ENCODE measurements around the gene GPR156. TPM values are rescaled to one million over a fixed set of nuclear protein-coding genes. Genes with fewer than 3 reads are reported as not detected.
"Not testable (repeated sequence)": the region's sequence is repeated elsewhere in the genome, so short reads cannot be mapped to it uniquely, and the experiment has no call there.

GPR156 gene
- 1.1 TPM for total RNA-seq

DNA sequence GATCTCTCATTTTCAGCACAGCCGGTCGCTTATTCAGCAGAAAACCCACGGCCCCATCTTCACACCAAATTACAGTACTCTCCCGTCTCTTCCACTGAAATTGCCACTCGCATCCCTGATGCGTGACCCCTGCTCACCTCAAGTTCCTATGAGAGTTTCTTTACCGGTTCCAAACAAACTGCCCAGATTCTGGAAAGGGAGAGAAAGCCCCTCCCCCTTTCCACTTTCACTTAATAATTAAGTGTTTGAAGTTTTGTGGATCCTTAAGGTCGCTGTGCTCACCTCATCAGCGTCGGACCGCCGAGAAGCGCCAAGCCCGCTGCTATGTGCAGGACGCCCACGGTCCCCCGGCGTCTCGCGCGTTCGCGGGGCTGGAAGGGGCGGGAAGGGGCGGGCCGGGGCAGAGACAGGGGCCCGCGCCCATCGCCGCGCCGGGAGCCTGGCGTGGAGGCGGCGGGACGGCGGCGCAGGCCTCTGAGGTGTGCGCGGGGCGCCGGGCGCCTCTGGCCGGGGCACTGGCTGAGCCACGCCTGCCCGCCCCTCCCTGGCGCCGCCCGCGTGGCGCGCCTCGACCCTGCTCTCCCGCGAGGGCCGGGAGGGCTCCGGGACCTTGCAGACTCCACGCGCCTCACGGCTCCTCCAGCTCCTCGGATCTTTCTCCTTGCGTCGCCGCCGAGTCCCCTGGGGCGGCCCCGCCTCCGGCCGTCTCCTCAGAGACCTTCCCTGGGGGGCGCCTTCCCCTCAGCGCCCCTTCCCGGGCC lies at the start of gene GPR156:
Gene GPR156 (minus strand): TSS at position 476 of the 761 bp plus-strand sequence. CDS start 41,124 bp downstream, outside the sequence.
- peak; percentile 25 for DNase-seq

DNA sequence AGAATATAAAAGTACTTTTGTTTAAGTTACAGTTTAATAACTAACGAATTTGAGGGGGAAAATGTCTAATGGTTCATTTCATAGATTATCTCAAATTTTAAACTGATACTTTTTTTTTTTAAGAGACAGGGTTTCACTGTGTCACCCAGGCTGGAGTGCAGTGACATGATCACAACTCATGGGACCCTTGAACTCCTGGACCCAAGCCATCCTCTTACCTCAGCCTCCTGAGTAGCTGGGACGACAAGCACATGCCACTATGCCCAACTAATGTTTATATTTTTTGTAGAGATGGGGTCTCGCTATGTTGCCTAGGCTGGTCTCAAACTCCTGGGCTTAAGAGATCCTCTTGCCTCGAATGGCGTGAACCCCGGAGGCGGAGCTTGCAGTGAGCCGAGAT lies 47.6 kb upstream of the GPR156 start:
- no peak for DNase-seq

DNA sequence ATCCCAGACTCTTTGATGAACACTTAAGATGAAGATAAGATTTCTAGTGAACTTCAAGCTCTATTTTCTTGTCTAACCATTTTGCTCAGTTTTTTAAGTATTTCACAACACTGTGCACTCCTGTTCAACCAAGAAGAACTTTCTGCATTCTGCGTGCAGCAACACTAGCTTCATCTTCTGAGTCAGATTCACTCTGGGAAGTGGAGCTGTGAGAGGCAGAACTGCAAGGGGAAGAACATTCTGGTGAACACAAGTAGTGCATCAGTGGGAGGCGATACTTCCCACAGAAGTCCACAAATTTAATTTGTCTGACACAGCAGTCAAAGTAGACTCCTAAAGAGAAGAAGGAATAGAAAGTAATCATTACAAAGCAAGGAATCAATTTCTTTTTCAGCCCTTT lies 46.1 kb upstream of the GPR156 start:
- no peak for DNase-seq

DNA sequence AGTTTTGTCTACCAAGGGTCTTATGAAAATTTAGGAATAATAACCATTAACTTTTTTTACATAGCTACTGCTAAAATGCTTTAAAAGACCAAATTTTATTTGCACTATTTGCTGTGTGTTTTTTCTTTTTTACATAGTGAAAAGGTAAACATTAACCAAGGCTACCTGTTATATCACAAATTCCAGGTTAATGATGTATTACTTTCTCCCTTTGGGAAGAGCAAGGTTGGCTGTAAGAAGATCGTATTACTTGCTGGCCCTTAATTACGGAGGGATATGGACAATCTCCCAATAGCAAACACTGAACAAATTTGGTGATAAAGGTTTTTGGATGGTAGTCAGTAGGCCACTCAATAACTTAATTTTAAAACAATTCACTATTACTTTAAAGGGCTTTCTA lies 41.8 kb upstream of the GPR156 start:
- DNase-seq: no peak

DNA sequence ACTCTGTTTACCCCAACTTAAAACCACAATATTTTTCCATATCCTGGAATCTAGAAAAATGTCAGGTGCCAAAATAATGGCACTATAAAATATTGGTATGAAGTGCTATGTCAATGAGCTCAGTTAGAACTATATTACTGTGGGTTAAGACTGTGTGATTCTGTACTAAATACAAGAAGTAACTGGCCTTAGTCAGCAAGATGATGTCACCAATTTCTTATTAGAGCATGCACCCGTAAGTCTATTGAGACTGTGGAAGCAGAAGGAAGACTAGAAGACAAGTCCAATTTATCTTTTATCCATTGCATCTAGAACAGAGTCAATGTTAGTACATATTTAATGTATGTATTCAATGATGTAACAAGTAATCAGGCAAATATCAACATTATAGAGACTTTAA lies 39.2 kb upstream of the GPR156 start:
- DNase-seq: no peak

DNA sequence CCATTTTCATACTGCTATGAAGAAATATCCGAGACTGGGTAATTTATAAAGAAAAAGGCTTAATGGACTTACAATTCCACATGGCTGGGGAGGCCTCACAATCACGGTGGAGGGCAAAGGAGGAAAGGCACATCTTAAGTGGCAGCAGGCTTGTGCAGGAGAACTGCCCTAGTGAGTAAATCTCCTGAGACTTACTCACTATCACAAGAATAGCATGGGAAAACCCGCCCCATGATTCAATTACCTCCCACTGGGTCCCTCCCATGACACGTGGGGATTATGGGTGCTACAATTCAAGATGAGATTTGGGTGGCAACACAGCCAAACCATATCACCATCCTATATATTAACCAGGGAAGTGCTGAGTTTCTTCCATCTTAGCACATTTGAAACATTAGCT lies 38.7 kb upstream of the GPR156 start:
- DNase-seq: not testable (repeated sequence)

DNA sequence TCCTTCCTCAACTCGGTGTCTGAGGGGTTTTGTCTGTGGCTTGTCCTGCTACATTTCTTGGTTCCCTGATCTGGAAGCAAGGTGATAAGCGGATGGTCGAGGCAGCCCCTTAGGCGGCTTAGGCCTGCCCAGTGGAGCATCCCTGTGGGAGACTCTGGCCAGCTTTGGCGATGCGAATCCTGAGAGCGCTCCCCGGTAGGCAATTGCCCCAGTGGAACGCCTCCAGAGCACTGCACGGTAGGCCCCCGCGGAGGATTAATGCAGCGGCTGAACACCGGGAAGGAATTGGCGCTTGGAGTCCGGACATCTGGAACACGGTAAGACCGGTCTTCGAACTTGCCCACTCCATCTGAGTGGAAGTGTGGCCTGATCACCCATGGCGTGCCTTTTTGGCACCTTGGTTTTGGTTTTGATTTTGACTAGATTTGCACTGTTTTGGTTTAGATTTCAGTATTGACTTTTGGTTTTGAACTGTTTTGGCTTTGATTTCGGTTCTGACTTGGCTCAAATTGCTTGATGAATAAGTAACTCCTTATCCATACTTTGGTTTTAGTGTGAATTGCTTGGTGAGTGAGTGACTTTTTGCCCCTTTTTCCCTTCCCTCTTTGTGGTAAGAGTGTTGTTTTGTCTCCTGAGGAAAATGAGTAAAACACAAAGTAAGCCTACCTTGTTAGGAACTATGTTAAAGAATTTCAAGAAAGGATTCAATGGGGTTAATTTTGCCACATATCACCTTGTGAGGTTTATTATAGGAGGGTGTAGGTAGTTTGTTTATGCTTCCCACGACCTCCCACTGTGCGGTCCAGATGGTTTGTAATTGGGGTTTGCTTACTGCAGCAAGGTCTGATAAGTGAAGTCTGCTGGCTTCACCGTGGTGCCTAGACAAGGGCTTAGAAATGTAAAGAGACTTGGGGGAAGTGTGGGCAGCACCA lies 27.1 kb upstream of the GPR156 start:
- no peak for DNase-seq

DNA sequence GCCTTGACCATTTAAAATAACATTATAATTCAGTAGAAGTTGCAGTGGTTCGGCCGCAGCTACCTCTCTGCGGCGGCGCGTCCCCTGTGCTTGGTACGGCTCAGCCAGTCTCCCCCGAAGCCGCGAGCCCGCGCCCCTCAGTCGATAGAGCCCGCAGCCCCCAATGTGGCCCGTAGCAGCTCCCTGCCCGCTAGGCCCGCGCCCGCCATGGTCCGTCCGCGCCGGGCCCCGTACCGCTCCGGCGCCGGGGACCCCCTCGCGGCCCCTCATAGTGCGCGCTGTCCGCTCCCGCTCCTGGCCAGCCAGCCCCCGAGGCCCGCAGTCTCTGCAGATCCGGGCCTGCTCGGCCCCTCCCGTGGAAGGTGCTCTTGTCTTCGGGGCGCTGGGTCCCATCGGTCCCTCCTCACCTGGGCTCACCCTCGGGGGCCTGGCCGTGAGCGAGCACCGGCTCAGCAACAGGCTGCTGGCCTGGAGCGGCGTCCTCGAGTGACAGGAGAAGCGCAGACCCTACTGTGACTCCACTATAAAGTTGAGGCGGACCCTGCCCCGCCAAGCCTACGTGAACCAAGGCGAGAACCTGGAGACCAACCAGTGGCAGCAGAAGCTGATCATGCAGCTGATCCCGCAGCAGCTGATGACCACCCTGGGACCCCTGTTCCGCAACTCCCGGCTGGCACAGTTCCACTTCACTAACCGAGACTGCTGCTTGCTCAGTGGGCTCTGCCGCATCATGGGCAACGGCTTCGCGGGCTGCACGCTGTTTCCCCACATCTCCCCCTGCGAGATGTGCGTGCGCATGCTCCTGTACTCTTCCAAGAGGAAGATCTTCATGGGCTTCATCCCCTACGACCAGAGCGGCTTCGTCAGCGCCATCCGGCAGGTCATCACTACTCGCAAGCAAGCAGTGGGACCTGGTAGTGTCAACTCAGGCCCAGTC lies 21.8 kb upstream of the GPR156 start:
- DNase-seq: no peak

DNA sequence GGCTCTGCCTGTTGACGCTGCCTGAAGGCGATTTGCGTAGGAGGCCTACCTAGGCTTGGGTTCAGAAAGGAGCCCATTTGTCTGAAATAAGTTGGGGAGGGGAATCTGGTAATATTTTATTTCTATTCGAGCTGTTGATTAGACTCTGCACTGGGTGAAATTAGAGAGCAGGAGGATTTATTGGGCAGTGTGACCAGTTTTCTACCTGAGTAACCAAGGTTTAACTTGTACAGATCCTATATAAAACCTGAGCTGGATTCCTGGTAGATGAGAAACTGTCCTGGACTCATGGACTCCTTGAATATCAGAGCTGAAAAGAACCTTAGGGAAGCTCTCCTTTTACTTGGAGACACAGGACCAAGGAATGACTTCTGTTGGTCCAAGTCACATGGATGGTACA lies 19.6 kb upstream of the GPR156 start:
- DNase-seq: no peak

DNA sequence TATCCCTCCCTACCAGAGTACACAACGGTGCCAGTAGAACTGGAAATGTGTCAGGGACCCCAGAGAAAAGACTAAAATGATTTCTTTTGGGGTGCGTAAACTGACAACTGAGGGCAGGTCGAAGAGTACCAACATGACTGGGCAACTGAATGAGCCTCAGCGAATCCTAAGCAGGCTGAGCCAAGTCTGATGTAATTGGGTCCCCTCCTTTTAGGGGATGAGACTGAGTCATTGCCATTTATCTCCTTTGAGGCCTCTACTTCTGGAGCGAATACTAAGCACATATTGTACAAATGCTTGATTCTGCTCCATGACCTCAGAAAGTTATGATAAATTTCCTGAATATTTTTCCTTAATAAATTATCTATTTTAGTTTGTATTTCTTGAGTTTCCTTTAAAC lies 17.3 kb upstream of the GPR156 start:
- no peak for DNase-seq

DNA sequence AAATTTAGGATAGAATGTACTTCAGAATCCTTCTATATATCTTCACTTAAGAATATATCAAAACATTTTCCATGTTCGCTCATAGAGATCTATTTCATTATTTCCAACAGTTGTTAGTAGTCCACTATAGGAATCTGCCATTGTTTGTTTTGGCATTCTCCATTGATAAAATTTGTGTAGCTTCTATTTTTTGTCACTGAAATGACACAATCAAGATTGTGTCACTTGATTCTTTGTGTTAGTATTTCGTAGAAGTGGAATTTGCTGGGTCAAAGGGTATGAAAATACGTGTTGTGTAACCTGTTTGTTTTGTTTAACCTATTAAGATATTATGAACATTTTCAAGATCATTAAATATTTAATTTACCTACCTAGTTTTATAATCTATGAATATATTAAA lies 15.9 kb upstream of the GPR156 start:
- no peak for DNase-seq

DNA sequence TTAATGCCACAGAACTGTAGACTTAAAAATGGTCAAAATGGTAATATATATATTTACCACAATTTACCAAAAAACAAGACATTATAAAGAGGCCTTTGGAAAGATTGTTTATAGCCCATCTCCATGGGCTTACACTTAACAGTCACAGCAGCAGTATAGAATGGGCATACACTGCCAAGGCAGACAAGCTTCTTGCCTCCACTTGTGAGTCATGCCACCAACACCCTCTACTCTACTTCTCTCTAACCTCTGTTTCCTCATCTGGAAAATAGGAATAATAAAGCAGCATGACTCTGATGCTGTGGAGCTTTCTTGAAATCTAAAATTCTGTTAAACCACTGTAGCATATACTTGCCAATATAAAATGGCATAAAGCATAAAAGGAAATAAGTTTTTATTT lies 14.4 kb upstream of the GPR156 start:
- DNase-seq: no peak

DNA sequence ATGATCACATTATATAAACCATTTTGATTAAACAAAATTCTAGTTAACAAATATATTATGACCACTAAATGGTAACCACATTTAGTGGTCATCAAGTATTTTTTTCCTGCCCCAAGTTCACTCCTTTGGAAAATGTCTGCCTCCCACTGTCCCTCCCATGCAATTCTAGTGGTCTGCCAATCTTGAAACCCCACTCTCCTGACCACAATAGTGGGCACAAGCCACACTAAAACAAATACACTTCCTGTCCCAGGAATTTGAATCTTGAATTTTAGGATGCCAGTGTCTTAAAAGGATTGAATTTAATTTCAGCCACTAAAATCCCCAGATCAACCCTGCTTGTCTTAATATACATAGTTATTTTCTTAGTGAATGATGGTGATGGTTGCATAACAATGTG lies 14.0 kb upstream of the GPR156 start:
- DNase-seq: no peak

DNA sequence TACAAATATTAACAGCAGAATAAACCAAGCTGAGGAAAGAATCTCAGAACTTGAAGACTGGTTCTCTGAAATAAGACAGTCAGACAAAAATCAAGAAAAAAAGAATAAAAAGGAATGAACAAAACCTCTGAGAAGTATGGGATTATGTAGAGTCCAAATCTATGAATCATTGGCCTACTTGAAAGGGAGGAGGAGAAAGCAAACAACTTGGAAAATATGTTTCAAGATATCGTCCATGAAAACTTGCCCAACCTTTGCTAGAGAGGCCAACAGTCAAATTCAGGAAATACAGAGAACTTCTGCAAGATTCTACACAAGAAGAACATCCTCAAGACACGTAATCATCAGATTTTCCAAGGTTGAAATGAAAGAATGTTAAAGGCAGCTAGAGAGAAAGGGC lies 6.5 kb upstream of the GPR156 start:
- not testable (repeated sequence) for DNase-seq

DNA sequence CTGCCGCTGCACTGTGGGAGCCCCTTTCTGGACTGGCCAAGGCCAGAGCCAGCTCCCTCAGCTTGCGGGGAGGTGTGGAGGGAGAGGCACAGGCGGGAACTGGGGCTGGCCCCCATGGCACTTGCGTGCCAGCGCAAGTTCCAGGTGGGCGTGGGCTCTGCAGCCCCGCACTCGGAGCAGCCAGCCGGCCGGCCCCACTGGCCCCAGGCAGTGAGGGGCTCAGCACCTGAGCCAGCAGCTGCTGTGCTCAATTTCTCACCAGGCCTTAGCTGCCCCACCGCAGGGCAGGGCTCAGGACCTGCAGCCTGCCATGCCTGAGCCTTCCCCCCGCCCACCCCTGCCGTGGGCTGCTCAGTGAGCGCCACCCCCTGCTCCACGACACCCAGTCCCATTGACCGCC lies 4.6 kb upstream of the GPR156 start:
- no peak for DNase-seq

DNA sequence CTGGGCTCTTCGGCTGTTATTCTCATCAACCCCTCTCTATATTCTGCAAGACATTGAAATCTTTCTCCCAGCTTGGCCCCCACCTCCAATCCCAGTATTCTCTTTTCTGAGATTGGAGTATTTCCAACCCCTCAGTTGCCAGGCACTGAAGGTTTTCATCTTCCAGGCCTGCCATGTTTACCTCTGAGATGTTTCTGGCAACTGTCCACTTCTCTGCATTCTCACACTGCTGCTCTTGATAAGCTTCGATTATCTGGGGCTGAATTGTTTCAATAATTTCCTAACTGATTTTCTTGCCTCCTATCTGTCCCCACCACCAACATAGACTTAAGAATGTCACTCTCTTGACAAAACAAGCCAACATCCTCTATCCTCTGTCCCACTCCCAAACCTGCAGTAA lies 1.4 kb upstream of the GPR156 start:
- no peak for DNase-seq

DNA sequence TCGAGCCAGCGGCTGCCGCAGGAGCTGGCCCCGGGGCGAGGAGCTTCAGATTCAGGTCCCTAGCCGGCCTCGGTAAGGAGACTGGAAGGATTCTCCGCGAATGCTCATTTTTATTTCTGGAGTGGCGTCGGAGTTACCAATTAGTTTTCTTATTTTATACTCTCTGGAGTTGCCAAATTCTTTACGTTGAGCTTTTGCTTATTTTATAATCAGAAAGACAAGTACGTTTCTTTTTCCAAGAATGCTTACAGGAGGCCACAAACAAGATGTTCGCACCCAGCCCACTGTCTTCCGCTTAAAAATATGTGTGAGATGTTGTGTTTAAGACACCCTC lies 453 bp upstream of the GPR156 start:
- no peak for DNase-seq

DNA sequence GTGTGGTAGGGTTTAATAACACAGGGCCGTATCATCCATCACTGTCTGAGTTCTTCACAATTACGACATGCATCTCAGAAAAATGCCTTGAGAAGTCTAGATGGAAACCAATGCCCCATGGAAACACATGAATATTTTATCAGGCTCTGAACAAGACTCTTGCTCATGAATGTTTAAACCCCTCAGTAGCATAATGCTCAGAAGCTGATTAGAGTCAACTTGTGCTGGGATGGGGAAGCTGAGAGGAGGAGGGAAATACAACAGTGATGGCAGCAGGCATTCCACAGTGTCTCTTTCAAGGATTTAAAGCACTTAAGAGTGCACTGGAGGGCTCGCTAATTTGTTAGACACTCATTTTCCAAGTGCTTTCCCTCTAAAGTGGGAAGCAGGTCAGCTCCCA lies 3.8 kb downstream of the GPR156 start:
- DNase-seq: no peak

DNA sequence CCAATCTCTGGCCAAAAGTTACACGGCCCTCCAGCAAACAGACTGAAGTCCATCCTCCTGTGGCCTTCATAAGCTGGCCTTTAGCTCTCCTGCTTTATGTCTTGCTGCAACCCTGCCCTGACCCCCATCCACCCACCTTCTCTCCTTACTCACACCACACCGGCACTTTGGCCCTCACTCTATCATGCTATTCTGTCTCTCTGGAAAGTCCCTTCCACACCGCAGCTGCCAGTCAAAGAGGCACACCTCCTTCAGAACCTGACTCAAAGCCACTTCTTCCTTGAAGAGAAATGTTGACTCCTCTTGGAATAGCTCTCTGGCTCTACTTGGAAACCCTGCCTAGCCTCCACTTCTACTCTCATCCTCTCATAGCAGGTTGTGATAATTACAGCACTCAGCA lies 4.5 kb downstream of the GPR156 start:
- no peak for DNase-seq

DNA sequence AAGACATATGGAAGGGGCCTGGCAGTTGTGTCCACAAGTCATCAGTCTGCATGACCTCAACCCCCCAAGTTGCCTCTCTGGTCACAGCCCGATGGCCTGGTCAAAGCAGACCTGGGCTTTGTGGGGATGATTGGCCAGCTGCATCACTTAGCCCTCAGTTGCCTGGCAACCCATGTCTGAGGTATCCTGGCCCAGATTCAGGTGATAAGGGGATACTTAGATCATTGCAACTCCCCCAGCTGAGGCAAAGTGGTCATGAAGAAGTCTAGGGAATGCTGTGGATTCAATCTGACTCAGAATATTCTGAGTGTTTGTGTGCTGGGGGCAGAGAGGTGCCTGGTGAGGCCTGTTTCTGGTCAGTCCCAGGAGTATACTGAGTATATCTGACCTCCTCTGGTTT lies 5.0 kb downstream of the GPR156 start:
- DNase-seq: no peak

DNA sequence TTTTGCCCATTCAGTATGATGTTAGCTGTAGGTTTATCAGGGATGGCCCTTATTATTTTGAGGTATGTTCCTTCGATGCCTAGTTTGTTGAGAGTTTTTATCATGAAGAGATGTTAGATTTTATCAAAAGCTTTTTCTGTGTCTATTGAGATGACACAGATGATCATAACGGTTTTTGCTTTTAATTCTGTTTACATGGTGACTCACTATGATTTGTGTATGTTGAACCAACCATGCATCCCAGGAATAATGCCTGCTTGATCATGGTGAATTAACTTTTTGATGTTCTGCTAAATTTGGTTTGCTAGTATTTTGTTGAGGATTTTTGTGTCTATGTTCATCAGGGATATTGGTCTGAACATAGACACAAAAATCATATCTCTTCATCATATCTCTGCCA lies 8.3 kb downstream of the GPR156 start:
- DNase-seq: no peak

DNA sequence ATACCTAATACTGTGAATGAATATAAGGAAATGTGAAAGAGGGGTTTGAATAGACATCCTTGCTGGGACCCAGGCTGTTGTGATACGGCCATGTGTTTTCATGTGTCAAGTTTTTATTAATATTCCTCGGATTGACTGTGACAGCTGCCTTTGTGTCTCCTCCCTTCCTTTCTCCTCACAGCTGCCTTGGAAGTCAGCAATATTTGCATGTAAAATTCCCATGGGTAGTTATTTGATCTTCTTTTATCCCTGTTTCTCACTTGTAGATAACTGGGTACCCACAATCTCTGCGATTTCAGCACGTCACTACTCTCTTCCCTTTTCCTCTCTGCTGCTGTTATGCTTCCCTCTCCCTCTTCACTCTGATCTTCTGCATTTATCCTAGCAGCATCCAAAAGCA lies 9.4 kb downstream of the GPR156 start:
- DNase-seq: peak; percentile 94

DNA sequence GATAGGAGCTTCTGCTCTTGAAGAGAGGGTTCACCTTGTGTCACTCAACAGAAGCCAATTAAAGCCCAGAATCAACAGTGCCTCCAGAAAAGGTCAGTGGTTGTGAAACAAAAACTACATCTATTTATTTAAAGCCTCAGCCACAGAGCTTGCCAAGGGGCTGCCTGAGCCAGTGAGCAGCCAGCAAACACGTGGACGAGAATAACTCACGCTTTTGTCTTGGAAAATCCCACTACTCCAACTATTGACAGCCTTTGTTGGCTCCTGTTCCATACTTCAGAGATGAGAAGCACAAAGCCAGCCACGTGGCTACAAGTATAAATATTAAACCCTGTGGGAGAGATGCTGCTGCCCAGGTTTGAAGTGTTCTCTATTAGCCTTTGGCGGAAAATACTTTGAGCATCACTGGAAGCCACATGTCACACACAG lies 10.3 kb downstream of the GPR156 start:
- peak; percentile 85 for DNase-seq

Data from tongue (tissue), 2 donors.